ENCODE measurements around the gene EIF4E. TPM values are rescaled to one million over a fixed set of nuclear protein-coding genes. Genes with fewer than 3 reads are reported as not detected.

EIF4E gene
- total and polyA plus RNA-seq, 2 of the 4 experiments (the other 2 are of a cell fraction): 80.4 to 113 TPM

- TF ChIP-seq MXI1 (IDR thresholded peaks at IDR 0.05; ENCODE audit: borderline replicate concordance, low read depth, low read length): peak; percentile 21; the same call in 1 of the 2 replicates
- peak; percentile 70 for TF ChIP-seq BHLHE40 (IDR thresholded peaks at IDR 0.05; ENCODE audit: low read depth, low read length)
- TF ChIP-seq RAD21 (IDR thresholded peaks at IDR 0.05; ENCODE audit: low read length): no peak
- peak; percentile 92 for TF ChIP-seq POLR2A (IDR thresholded peaks at IDR 0.05; ENCODE audit: low read depth, low read length)
- TF ChIP-seq MAZ (IDR thresholded peaks at IDR 0.05; ENCODE audit: borderline replicate concordance, low read depth, low read length): no peak
Measured at GRCh38 chr4:98929341-98930267, 671 bp upstream of the EIF4E start (continued).

Data from IMR-90 (cell line).